ENCODE measurements around the gene CD248. TPM values are rescaled to one million over a fixed set of nuclear protein-coding genes. Genes with fewer than 3 reads are reported as not detected.
"Not testable (repeated sequence)": the region's sequence is repeated elsewhere in the genome, so short reads cannot be mapped to it uniquely, and the experiment has no call there.

The CD248 gene
- total RNA-seq, 2 donors from 2014 or later = 3.0 to 3.9 TPM

DNA sequence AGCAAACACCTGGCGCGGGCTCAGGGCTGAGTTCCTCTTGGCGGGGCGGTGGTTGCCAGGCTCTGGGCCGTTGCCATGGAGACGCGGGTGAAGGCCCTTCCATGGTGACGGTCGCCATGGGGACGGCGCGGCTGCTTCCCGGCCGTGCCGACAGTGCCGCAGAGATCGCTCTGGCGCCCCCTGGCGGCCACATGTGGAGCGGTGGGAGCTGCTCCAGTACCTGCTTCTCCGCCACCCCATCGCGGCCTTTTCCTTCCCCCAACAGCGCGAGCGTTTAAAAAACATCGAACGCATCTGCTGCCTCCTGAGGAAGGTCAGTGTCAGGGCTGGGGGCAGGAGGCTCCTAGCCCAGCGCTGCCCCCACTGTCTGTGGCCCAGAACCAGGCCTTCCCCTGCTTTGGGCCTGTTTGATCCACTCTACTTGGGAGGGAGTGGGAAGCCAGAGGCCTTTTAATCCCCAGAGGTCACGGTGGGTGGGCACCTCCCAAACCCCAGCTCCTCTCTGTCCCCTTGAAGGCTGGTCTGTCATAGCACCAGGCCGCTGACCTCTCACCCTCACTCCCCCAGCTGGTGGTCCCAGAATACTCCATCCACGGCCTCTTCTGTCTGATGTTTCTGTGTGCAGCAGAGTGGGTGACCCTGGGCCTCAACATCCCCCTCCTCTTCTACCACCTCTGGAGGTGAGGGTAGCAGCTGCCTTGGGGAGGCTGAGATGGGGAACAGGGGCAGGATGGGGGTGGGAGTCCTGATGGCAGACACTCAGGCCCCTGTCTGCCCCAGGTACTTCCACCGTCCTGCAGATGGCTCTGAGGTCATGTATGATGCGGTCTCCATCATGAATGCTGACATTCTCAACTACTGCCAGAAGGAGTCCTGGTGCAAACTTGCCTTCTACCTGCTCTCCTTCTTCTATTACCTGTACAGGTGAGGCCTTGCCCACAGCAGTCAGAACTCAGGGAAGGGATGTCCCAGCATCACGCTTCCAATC, 34.1 kb downstream of the CD248 start:
- H3K27ac Mint-ChIP-seq = peak overlapping the region; percentile 42
- peak overlapping the region; percentile 29 to 34 for H3K4me3 Mint-ChIP-seq
- H3K36me3 Mint-ChIP-seq (ENCODE audit: insufficient read depth in 2 of 2) = peaks cover 0 to 2% of the 10 kb centered on the region in 2 donors
- DNase-seq = peak; percentile 99
- peak; percentile 87 to 88 for ATAC-seq (replicated peaks in 1 of 2)
- H3K4me1 Mint-ChIP-seq (ENCODE audit: low read depth) = peaks cover 32% of the 10 kb centered on the region
- peaks cover 19% of the 10 kb centered on the region for H3K27me3 Mint-ChIP-seq (ENCODE audit: low read depth)
- no peaks in the 10 kb centered on the region for H3K9me3 Mint-ChIP-seq

DNA sequence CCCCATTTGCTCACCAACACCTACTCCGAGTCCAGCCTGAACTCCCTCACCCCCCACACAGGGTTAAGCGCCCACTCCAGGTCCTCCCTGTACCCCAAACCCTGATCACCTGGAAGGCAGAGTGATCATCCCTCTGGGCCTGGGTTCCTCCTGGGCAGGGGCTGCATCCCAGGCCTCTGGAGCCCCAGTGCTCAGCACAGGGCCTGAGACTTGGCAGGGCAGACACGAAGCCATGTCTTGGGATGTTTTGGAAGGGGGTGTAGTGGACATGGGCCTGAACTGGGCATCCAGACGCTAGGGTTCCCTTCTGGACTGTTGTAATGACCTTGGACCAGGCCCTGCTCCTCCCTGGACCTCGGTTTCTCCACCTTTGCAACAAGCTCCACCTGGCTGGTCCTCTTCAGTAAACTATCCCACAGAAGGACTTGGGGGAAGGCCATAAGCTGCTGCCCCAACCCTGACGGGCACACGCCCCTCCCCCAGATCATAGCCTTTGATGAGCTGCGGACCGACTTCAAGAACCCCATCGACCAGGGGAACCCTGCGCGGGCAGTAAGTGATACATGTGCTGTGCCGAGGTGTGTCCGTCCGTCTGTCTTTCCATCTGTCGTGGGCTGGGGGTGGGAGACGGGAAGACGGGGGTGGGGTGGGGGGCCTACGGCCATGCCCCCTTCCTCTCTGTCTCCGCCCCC, 34.9 kb downstream of the CD248 start:
- peak overlapping the region; percentile 12 to 29 for H3K4me3 Mint-ChIP-seq
- peaks cover 0 to 1% of the 10 kb centered on the region in 2 donors for H3K36me3 Mint-ChIP-seq (ENCODE audit: insufficient read depth in 2 of 2)
- ATAC-seq (replicated peaks in 1 of 2) (no peak), DNase-seq (no peak)
- H3K27ac Mint-ChIP-seq = no peak overlapping the region
- H3K27me3 Mint-ChIP-seq (ENCODE audit: low read depth) = peaks cover 19% of the 10 kb centered on the region
- H3K9me3 Mint-ChIP-seq = no peaks in the 10 kb centered on the region
- H3K4me1 Mint-ChIP-seq (ENCODE audit: low read depth) = peaks cover 24% of the 10 kb centered on the region

DNA sequence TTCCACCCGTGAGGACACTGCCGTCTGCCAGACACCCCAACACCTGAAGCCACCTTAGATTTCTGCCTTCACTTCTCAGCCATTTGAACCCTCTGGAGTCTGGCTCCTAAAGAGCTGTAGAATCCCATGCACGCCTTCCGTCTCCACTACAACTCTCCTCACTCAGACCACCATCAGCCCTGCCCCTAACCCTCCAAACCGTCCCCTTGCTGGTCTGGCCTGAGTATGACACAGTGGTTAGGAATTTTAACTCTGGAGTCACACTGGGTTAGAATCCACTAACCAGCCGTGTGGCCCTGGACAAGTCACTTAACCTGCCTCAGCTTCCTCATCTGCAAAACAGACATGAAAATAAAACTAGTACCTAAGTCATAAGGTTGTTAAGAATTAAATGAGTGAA, 35.8 kb downstream of the CD248 start:
- peak overlapping the region; percentile 12 for H3K27ac Mint-ChIP-seq

DNA sequence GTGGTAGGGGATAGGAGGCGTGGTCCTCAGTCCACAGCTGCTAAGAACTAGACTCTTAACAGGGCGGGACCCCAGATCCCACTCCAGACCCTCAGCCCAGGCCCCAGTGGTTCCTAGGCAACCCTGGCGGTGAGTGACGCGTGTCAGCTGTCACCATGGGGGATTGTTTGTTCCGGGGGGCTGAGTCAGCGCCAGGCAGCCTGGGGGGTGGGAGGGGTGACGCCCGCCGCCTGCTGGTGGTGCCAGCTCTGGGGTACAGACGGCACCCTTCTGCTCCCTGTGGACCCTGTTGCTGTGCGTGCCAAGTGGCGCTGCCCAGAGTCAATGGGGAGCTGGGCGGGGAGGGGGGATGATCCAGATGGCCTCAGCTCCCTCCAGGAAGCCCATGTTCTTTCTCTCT, 36.4 kb downstream of the CD248 start:
- Mint-ChIP-seq H3K36me3 (ENCODE audit: insufficient read depth in 2 of 2) (peaks cover 0 to 6% of the 10 kb centered on the region in 2 donors), H3K4me3 (no peak overlapping the region), H3K27me3 (ENCODE audit: low read depth) (peaks cover 19% of the 10 kb centered on the region)

More for the DNA sequence above, 35.8 kb downstream of the CD248 start:
- ATAC-seq (replicated peaks in 1 of 2) = no peak
- H3K9me3 Mint-ChIP-seq = no peaks in the 10 kb centered on the region
- H3K27me3 Mint-ChIP-seq (ENCODE audit: low read depth) = peaks cover 19% of the 10 kb centered on the region
- H3K36me3 Mint-ChIP-seq (ENCODE audit: insufficient read depth in 2 of 2) = peaks cover 0 to 3% of the 10 kb centered on the region in 2 donors
- H3K4me1 Mint-ChIP-seq (ENCODE audit: low read depth) = peaks cover 24% of the 10 kb centered on the region
- DNase-seq = no peak
- no peak overlapping the region for H3K4me3 Mint-ChIP-seq

DNA sequence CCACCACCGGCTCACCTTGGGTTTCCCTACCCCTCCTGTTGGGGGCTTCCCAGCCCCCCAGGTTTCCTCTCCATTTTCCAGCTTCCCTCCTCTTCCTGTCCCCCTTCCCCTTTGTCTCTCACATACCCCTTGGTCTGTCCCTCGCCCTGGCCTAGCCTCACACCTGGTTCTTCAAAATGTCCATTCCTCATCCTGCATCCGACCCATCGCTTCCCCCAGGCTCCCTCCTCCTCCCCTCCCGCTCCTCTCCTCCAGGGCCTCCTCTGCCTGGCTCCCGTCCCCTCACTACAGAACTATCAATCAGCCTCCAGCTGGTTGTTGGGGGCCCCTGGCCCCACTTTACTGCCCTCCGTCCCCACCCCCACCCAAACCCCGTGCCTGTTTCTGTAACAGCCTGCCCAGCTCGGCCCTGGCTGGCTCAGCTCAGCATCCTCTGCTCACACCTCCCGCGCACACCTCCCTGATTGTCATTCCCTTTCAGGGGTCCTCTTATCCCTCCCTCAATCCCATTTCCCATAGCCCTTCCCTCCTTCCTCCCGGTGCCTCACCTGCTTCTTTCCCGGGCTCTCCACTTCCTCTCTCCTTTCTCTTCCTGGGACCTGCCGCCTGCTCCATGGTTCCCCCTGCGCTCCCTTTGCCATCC, 37.6 kb downstream of the CD248 start:
- Mint-ChIP-seq H3K27ac (peak overlapping the region; percentile 27), H3K4me3 (peak overlapping the region; percentile 67 to 74)
- ATAC-seq (replicated peaks in 1 of 2) = no peak

More for the DNA sequence above, 36.4 kb downstream of the CD248 start:
- H3K9me3 Mint-ChIP-seq = no peaks in the 10 kb centered on the region
- peaks cover 24% of the 10 kb centered on the region for H3K4me1 Mint-ChIP-seq (ENCODE audit: low read depth)
- ATAC-seq (replicated peaks in 1 of 2) (no peak), DNase-seq (no peak)
- H3K27ac Mint-ChIP-seq = no peak overlapping the region

DNA sequence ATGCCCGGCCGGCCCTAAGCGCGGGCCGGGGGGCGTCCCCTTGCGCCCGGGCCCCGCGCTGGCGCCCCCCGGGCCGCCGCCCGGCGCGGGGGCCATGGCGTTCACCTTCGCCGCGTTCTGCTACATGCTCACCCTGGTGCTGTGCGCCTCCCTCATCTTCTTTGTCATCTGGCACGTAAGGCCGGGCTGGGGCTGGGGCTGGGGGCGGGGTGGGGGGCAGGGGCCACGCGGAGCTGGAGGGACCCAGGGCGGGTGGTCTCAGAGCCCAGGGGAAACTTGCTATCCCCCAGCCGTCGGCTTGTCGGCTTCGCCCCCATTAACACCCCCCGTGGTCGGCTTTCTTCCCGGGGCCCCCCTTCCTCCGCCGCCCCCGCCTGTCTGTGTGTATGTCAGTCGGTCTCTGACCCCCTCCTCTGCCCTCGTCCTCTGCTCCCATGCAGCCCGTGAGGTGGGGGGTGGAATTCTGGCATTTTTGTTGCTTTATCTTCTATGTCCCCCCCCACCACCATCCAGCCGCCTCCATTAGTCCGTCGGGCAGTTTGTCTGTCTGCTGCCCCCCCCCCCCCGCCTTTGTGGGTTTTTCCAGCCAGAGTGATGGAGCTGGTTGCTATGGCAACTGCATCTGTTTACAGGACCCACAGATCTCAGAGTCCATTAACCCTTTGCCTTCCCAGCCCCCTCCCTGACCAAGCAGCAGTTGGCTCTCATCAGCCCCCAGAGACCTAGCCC, 38.3 kb downstream of the CD248 start:
- Mint-ChIP-seq H3K36me3 (ENCODE audit: insufficient read depth in 2 of 2) (peaks cover under 1 to 9% of the 10 kb centered on the region in 2 donors), H3K9me3 (no peaks in the 10 kb centered on the region), H3K4me3 (peak overlapping the region; percentile 67 to 74), H3K27me3 (ENCODE audit: low read depth) (peaks cover 19% of the 10 kb centered on the region), H3K4me1 (ENCODE audit: low read depth) (peaks cover 24% of the 10 kb centered on the region), H3K27ac (no peak overlapping the region)
- DNase-seq (no peak), ATAC-seq (replicated peaks in 1 of 2) (no peak)

More for the DNA sequence above, 37.6 kb downstream of the CD248 start:
- DNase-seq = no peak
- Mint-ChIP-seq H3K27me3 (ENCODE audit: low read depth) (peaks cover 19% of the 10 kb centered on the region), H3K4me1 (ENCODE audit: low read depth) (peaks cover 24% of the 10 kb centered on the region), H3K9me3 (no peaks in the 10 kb centered on the region), H3K36me3 (ENCODE audit: insufficient read depth in 2 of 2) (peaks cover 0 to 8% of the 10 kb centered on the region in 2 donors)

DNA sequence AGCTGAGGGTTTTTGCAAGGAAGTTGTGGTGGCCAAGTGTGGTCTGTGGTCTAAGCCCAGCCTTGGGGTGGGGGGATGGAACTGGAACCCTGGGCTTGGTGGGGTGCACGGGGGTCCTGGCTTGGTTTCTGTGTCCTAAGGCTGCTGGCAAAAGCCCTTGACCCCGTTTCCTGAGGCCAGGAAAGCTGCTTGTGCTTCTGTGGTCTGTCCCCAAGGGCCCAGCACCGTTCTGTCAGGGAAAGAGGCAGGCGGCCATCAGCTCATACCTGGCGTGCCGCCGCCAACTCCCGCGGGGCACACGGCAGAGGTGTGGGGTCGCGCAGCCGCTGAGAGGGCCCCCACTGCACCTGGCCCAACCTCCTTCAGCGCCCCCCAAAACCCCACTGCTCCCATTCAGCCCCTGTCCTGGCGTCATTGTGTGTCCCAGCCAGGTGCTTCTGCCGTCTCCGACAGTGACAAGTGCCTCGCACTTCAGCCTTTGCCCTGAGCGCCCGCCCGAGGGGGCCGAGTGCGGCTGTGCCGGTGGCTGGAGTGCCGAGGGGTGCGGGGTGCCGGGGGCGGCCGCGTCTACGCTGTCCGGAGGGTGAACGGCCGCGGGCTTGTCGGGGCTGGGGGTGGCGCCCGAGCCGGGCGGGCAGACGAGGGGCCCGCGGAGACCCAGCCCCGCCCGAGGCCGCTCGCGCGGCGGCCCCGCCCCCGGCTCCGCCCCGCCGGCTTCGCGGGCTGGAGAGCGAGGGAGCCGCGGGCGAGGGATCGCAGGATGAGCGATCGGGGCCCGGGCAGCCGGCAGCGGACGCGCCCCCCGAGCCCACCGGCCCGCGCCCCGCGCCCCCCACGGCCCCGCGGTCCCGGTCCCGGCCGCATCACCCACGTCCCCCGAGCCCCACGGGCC, 39.1 kb downstream of the CD248 start, which contains the start of gene CNIH2:
Gene CNIH2, plus strand, starts transcription at position 705 of the 892 bp plus-strand sequence. CDS start 282 bp downstream, outside the sequence.
- peaks cover 4 to 12% of the 10 kb centered on the region in 2 donors for H3K36me3 Mint-ChIP-seq (ENCODE audit: insufficient read depth in 2 of 2)
- H3K4me1 Mint-ChIP-seq (ENCODE audit: low read depth) = peaks cover 19% of the 10 kb centered on the region
- no peaks in the 10 kb centered on the region for H3K9me3 Mint-ChIP-seq
- peak; percentile 50 to 63 for DNase-seq
- peak within 1 kb of the TSS; percentile 67 to 74 for H3K4me3 Mint-ChIP-seq
- ATAC-seq (replicated peaks in 1 of 2) = peak; percentile 43 to 50
- peaks cover 19% of the 10 kb centered on the region for H3K27me3 Mint-ChIP-seq (ENCODE audit: low read depth)
- H3K27ac Mint-ChIP-seq = no peak within 1 kb of the TSS

DNA sequence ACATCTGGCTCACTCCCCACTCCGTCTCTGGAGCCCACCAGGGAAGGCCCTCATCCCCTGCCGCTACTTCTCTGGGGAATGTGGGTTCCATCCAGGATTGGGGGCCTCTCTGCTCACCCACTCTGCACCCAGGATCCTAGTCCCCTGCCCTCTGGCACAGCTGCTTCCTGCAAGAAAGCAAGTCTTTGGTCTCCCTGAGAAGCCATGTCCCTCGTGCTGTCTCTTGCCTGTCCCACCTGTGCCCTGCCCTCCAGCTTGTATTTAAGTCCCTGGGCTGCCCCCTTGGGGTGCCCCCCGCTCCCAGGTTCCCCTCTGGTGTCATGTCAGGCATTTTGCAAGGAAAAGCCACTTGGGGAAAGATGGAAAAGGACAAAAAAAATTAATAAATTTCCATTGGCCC, 39.8 kb downstream of the CD248 start:
- not testable (repeated sequence) for H3K27ac Mint-ChIP-seq; DNase-seq; ATAC-seq (replicated peaks in 1 of 2); H3K4me3 Mint-ChIP-seq; H3K9me3 Mint-ChIP-seq
- peaks cover 4 to 16% of the 10 kb centered on the region in 2 donors for H3K36me3 Mint-ChIP-seq (ENCODE audit: insufficient read depth in 2 of 2)
- peaks cover 13% of the 10 kb centered on the region for H3K4me1 Mint-ChIP-seq (ENCODE audit: low read depth)
- H3K27me3 Mint-ChIP-seq (ENCODE audit: low read depth) = peaks cover 19% of the 10 kb centered on the region

DNA sequence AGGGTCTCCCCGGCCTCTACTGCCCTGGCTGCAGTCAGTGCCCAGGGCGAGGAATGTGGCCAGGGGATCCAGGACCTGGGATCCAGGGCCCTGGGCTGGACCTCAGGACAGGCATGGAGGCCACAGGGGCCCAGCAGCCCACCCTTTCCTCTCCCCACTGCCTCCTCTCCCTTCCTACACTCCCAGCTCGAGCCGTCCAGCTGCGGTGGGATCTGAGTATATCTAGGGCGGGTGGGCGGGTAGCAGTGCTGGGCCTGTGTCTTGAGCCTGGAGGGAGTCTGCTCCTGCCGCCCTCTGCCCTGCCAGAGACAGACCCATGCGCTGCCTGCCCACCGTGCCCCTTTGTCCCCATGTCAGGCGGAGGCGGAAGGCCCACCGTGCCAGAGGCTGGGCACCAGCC, 40.2 kb downstream of the CD248 start:
- not testable (repeated sequence) for H3K4me3 Mint-ChIP-seq; DNase-seq; H3K27ac Mint-ChIP-seq; H3K9me3 Mint-ChIP-seq; ATAC-seq (replicated peaks in 1 of 2)
- peaks cover 4 to 16% of the 10 kb centered on the region in 2 donors for H3K36me3 Mint-ChIP-seq (ENCODE audit: insufficient read depth in 2 of 2)
- H3K27me3 Mint-ChIP-seq (ENCODE audit: low read depth) = peaks cover 19% of the 10 kb centered on the region
- H3K4me1 Mint-ChIP-seq (ENCODE audit: low read depth) = peaks cover 12% of the 10 kb centered on the region

DNA sequence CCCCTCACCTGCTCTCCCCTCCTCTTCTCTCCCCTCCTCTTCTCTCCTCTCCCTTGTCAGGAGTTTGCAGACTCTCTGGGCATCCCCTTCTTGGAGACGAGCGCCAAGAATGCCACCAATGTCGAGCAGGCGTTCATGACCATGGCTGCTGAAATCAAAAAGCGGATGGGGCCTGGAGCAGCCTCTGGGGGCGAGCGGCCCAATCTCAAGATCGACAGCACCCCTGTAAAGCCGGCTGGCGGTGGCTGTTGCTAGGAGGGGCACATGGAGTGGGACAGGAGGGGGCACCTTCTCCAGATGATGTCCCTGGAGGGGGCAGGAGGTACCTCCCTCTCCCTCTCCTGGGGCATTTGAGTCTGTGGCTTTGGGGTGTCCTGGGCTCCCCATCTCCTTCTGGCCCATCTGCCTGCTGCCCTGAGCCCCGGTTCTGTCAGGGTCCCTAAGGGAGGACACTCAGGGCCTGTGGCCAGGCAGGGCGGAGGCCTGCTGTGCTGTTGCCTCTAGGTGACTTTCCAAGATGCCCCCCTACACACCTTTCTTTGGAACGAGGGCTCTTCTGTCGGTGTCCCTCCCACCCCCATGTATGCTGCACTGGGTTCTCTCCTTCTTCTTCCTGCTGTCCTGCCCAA, 40.7 kb downstream of the CD248 start:
- H3K4me3 Mint-ChIP-seq = no peak overlapping the region
- DNase-seq (no peak), ATAC-seq (replicated peaks in 1 of 2) (no peak)
- peaks cover 18% of the 10 kb centered on the region for H3K27me3 Mint-ChIP-seq (ENCODE audit: low read depth)
- peaks cover 4 to 16% of the 10 kb centered on the region in 2 donors for H3K36me3 Mint-ChIP-seq (ENCODE audit: insufficient read depth in 2 of 2)
- H3K4me1 Mint-ChIP-seq (ENCODE audit: low read depth) = peaks cover 12% of the 10 kb centered on the region
- H3K27ac Mint-ChIP-seq = no peak overlapping the region
- H3K9me3 Mint-ChIP-seq = no peaks in the 10 kb centered on the region

DNA sequence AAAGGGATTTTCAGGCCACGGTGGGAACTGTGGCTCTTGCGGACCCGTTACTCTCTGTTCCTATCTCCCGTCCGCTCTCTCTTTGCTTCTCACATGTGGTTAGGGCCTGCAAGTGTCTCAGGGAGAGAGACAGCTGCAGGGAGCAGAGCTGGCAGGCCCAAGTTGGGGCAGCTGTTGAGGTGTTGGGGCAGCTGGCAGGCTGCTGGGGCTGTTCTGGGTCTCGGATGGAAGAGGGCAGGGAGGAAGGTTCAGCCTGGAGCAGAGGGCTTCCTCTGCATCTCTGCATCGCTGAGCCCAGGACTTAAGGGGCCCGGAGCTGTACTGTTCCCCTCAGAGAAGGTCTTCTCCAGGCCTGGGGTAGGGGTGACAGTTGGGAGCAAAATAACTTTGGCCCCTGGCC, 41.4 kb downstream of the CD248 start:
- DNase-seq = no peak
- no peak overlapping the region for H3K4me3 Mint-ChIP-seq
- peaks cover 18% of the 10 kb centered on the region for H3K4me1 Mint-ChIP-seq (ENCODE audit: low read depth)
- H3K27me3 Mint-ChIP-seq (ENCODE audit: low read depth) = peaks cover 14% of the 10 kb centered on the region
- H3K27ac Mint-ChIP-seq = no peak overlapping the region
- no peaks in the 10 kb centered on the region for H3K9me3 Mint-ChIP-seq
- peaks cover 4 to 16% of the 10 kb centered on the region in 2 donors for H3K36me3 Mint-ChIP-seq (ENCODE audit: insufficient read depth in 2 of 2)
- ATAC-seq (replicated peaks in 1 of 2) = no peak

Data from activated T-cell treated with anti-CD3 and anti-CD28 coated beads, Interleukin-2, amount 50 U/mL, for 72 hours (primary cell).